Aorta (tissue), 5 donors: ENCODE results near the gene LURAP1L. TPM values are rescaled to one million over a fixed set of nuclear protein-coding genes. Genes with fewer than 3 reads are reported as not detected.
"Not testable (repeated sequence)": the region's sequence is repeated elsewhere in the genome, so short reads cannot be mapped to it uniquely, and the experiment has no call there.

Source experiments
- ATAC-seq: fragments of 200-7000 bp; cut with Tn5 transposase; one replicate; pipeline ENCODE4 v1.9.1; 2022; ENCODE audit warnings: moderate library complexity; ENCODE audit not compliant: low FRiP score
- DNase-seq, 2 donors: peaks; one replicate each; pipeline ENCODE4 v3.0.0-alpha.2; 2020
- H3K27ac ChIP-seq, 2 donors: one replicate each; pipeline ENCODE4 v1.5.1; 2013; ENCODE audit warnings: low read length in 2 of 2, mild to moderate bottlenecking in 2 of 2, moderate library complexity in 2 of 2, control low read depth in 1 of 2, inconsistent platforms in 1 of 2, low read depth in 1 of 2
- H3K27me3 ChIP-seq, 2 donors: one replicate each; pipeline ENCODE4 v1.6.1; 2013; ENCODE audit warnings: control low read depth in 1 of 2, low read length in 1 of 2, mild to moderate bottlenecking in 1 of 2, moderate library complexity in 1 of 2; ENCODE audit not compliant: insufficient read depth in 2 of 2, control insufficient read depth in 1 of 2
- H3K36me3 ChIP-seq, 2 donors: one replicate each; pipeline ENCODE4 v1.6.1; 2013; ENCODE audit warnings: control low read depth in 1 of 2, low read length in 1 of 2, mild to moderate bottlenecking in 1 of 2; ENCODE audit not compliant: insufficient read depth in 2 of 2, control insufficient read depth in 1 of 2
- H3K4me1 ChIP-seq, 2 donors: one replicate each; pipeline ENCODE4 v1.6.1; 2013; ENCODE audit warnings: low read length in 2 of 2, control low read depth in 1 of 2, mild to moderate bottlenecking in 1 of 2, moderate library complexity in 1 of 2; ENCODE audit not compliant: insufficient read depth in 2 of 2, control insufficient read depth in 1 of 2
- H3K4me3 ChIP-seq, 2 donors: one replicate each; pipeline ENCODE4 v1.5.1; 2013; ENCODE audit warnings: low read length in 2 of 2, control low read depth in 1 of 2, mild to moderate bottlenecking in 1 of 2
- H3K9me3 ChIP-seq: one replicate; pipeline ENCODE4 v1.6.1; 2013; ENCODE audit warnings: mild to moderate bottlenecking, low read length; ENCODE audit not compliant: control insufficient read depth
- WGBS, 2 donors: extraction: QIAGEN DNeasy Blood & Tissue Kit; methylation state at CpG; one replicate each; pipeline ENCODE4 v1.1.7; 2013; 5-methylcytosine and 5-hydroxymethylcytosine counted together
- intact Hi-C, 2 donors: fragments of 100-400 bp; cut with DNase I; formaldehyde crosslinking; loops; one replicate each; pipeline versions ENCODE4 v1.14.2 to v1.15.0; 2022
- polyA plus RNA-seq, 2 donors: library from polyadenylated mRNA; stranded (reverse); fragments of 200-250 nt; gene quantifications; one replicate each; pipeline ENCODE4 v1.2.3, GENCODE V29; 2013
- total RNA-seq, 2 donors: library from RNA; stranded (reverse); fragmentation: NEBNext Ultra II Directional; extraction: Animal tissue kit (Norgen Biotek cat#: 25700); gene quantifications; one replicate each; pipeline ENCODE4 v1.2.1, GENCODE V29; 2021
- donor health status: healthy with polysubstance abuse.
- donor health status: Bipolar disorder and iron deficiency.
- donor health status: DM: no; HTN: no; CAD: no.
- donor health status: DM: no; HTN: no; CAD: no.
- donor health status: DM: yes; HTN: yes; CAD: no.

LURAP1L gene
- total and polyA plus RNA-seq, 4 donors = 13.5 to 26.4 (median 21.8) TPM

- ATAC-seq = no peak
- Histone ChIP-seq H3K4me3 (no peak overlapping the region), H3K27me3 (no peaks in the 10 kb centered on the region), H3K27ac (no peak overlapping the region), H3K36me3 (no peaks in the 10 kb centered on the region), H3K9me3 (no peaks in the 10 kb centered on the region), H3K4me1 (no peaks in the 10 kb centered on the region)
- no peak for DNase-seq
- intact Hi-C loops = no loop called here
- 78 to 82% methylated on average over 4 of the region's 4 CpGs for WGBS, 2 donors
Measured at GRCh38 chr9:12853051-12853450, 78.2 kb downstream of the LURAP1L start.

GRCh38 chr9:12854221-12854620 is 79.4 kb downstream of the LURAP1L start:
- ATAC-seq (no peak), DNase-seq (no peak)
- intact Hi-C loops = no loop called here
- no peaks in the 10 kb centered on the region for H3K4me1 ChIP-seq
- H3K36me3 ChIP-seq = no peaks in the 10 kb centered on the region
- no peak overlapping the region for H3K27ac ChIP-seq
- H3K4me3 ChIP-seq = no peak overlapping the region
- no peaks in the 10 kb centered on the region for H3K27me3 ChIP-seq
- 95 to 99% methylated on average over 2 of the region's 2 CpGs for WGBS, 2 donors
- no peaks in the 10 kb centered on the region for H3K9me3 ChIP-seq

DNA sequence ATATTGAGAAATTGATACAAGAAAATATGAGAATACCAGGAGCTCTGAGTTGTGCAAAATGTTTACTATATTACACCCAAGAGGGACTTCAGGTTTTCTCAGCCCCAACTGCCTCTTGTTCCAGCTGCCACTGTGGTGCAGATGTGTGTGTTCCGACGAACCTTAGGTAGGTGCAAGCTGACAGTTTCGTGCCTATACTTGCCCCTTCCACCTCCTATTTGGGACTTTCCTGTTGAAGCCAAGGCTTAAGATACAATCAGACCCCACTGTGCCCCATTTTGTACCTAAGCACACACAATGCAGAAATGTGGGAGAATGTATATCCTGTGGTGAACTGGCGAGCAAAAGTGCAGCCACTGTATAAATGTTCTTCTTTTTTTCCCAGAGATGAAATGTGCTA is 80.2 kb downstream of the LURAP1L start:
- Histone ChIP-seq H3K36me3 (no peaks in the 10 kb centered on the region), H3K4me3 (no peak overlapping the region), H3K27me3 (no peaks in the 10 kb centered on the region), H3K4me1 (no peaks in the 10 kb centered on the region), H3K9me3 (no peaks in the 10 kb centered on the region), H3K27ac (no peak overlapping the region)
- intact Hi-C loops = no loop called here
- DNase-seq = no peak
- WGBS, 2 donors = 94 to 98% methylated on average over 4 of the region's 4 CpGs
- no peak for ATAC-seq

DNA sequence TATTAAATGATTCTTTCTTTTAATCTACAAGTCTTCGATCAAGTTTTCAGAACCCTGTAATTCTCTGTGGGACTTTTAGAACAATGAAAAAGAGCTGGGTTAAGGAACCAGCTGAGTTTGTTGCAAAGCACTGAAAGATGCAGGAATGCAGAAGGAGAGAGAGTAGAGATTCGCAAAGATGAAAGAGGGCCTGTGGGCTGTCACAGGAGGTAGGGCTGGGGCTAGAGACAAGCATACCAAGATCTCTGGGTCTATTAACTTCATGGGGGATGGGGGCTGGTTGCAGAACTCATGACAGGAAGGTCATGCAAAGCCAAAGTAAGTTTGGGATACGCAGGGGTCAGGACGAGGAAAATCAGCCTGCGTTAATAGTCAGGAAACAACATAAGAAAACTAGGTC is 81.8 kb downstream of the LURAP1L start:
- H3K9me3 ChIP-seq = no peaks in the 10 kb centered on the region
- no peaks in the 10 kb centered on the region for H3K36me3 ChIP-seq
- no peaks in the 10 kb centered on the region for H3K4me1 ChIP-seq
- intact Hi-C loops = no loop called here
- no peaks in the 10 kb centered on the region for H3K27me3 ChIP-seq
- no peak for ATAC-seq
- DNase-seq = no peak
- 69 to 75% methylated on average over 5 of the region's 5 CpGs for WGBS, 2 donors
- no peak overlapping the region for H3K4me3 ChIP-seq
- H3K27ac ChIP-seq = no peak overlapping the region

DNA sequence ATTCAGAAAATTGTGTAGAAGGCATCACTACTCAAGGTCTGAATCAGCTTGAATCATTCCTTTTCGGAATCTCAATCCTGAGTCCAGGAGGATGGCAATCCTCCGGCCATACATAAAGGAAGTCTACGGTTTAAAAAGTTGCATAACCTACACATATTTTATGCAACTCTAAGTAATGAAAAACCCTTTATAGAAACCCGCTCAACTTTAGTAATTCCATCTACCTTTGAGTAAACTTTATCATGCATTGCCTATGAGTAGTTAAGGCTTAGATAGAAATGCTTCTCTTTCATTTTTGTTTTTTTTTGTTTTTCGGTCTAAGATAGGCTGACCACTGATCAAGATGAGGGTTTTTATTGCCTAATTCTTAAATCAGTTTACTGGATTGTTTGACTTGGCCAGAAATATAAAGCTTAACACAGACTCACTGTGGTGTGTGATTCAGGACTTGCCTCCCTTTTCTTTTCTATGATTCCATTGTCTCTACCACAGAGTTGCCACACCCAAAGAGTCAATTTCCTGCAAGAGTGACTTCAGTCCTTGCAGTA is 85.0 kb downstream of the LURAP1L start:
- ATAC-seq = no peak
- Histone ChIP-seq H3K36me3 (no peaks in the 10 kb centered on the region), H3K4me3 (no peak overlapping the region), H3K9me3 (no peaks in the 10 kb centered on the region), H3K4me1 (no peaks in the 10 kb centered on the region), H3K27me3 (no peaks in the 10 kb centered on the region), H3K27ac (no peak overlapping the region)
- 90 to 91% methylated on average over 5 of the region's 5 CpGs for WGBS, 2 donors
- no peak for DNase-seq
- intact Hi-C loops = no loop called here

- no peak for DNase-seq
- intact Hi-C loops = no loop called here
Measured at GRCh38 chr9:12860998-12861397, 86.2 kb downstream of the LURAP1L start.

GRCh38 chr9:12862611-12863410 is 88.0 kb downstream of the LURAP1L start:
- Histone ChIP-seq H3K4me3 (no peak overlapping the region), H3K36me3 (no peaks in the 10 kb centered on the region), H3K4me1 (no peaks in the 10 kb centered on the region), H3K9me3 (no peaks in the 10 kb centered on the region), H3K27me3 (no peaks in the 10 kb centered on the region), H3K27ac (no peak overlapping the region)
- no peak for DNase-seq
- intact Hi-C loops = no loop called here
- 32 to 33% methylated on average over 3 of the region's 3 CpGs for WGBS, 2 donors
- ATAC-seq = no peak

More at GRCh38 chr9:12860998-12861397, 86.2 kb downstream of the LURAP1L start:
- Histone ChIP-seq H3K27me3 (no peaks in the 10 kb centered on the region), H3K9me3 (no peaks in the 10 kb centered on the region), H3K4me3 (no peak overlapping the region), H3K36me3 (no peaks in the 10 kb centered on the region), H3K27ac (no peak overlapping the region), H3K4me1 (no peaks in the 10 kb centered on the region)
- 97 to 100% methylated on average over 1 of the region's 1 CpG for WGBS, 2 donors
- ATAC-seq = no peak

GRCh38 chr9:12863618-12864017 is 88.8 kb downstream of the LURAP1L start:
- Histone ChIP-seq H3K9me3 (no peaks in the 10 kb centered on the region), H3K27me3 (no peaks in the 10 kb centered on the region), H3K4me3 (no peak overlapping the region), H3K36me3 (no peaks in the 10 kb centered on the region), H3K27ac (no peak overlapping the region), H3K4me1 (no peaks in the 10 kb centered on the region)
- ATAC-seq = no peak
- 69 to 74% methylated on average over 1 of the region's 1 CpG for WGBS, 2 donors
- intact Hi-C loops = no loop called here
- DNase-seq = no peak

DNA sequence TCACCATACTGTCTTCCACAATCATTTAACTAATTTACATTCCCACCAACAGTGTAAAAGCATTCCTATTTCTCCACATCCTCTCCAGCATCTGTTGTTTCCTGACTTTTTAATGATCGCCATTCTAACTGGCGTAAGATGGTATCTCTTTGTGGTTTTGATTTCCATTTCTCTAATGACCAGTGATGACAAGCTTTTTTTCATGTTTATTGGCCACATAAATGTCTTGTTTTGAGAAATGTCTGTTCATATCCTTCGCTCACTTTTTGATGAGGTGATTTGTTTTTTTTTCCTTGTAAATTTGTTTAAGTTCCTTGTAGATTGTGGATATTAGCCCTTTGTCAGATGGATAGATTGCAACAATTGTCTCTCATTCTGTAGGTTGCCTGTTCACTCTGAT is 90.6 kb downstream of the LURAP1L start:
- DNase-seq, H3K9me3 ChIP-seq, H3K27ac ChIP-seq, H3K36me3 ChIP-seq, intact Hi-C loops, ATAC-seq, H3K4me1 ChIP-seq, H3K27me3 ChIP-seq, H3K4me3 ChIP-seq: not testable (repeated sequence)
- 98 to 99% methylated on average over 3 of the region's 3 CpGs for WGBS, 2 donors
